IPS-20b (cell line): ENCODE results near the gene POMGNT2.

Source experiments
- H3K27ac ChIP-seq: one replicate; pipeline ENCODE4 v1.5.1; 2013; ENCODE audit warnings: low read length
- H3K27me3 ChIP-seq: 2 replicates; pipeline ENCODE4 v1.6.1; 2013; ENCODE audit warnings: mild to moderate bottlenecking, low read length, inconsistent platforms; ENCODE audit not compliant: insufficient read depth
- H3K36me3 ChIP-seq: 2 replicates; pipeline ENCODE4 v1.6.1; 2013; ENCODE audit warnings: low read depth, mild to moderate bottlenecking, inconsistent platforms, low read length, moderate library complexity; ENCODE audit not compliant: insufficient read depth
- H3K4me1 ChIP-seq: 2 replicates; pipeline ENCODE4 v1.6.1; 2013; ENCODE audit warnings: mild to moderate bottlenecking, control low read depth, inconsistent platforms, low read length, moderate library complexity; ENCODE audit not compliant: insufficient read depth
- H3K4me3 ChIP-seq: 2 replicates; pipeline ENCODE4 v1.5.1; 2013; ENCODE audit warnings: mild to moderate bottlenecking, low read length, inconsistent platforms
- H3K9ac ChIP-seq: 2 replicates; pipeline ENCODE4 v1.6.1; 2013; ENCODE audit warnings: low read depth, mild to moderate bottlenecking, inconsistent platforms, low read length, moderate library complexity
- H3K9me3 ChIP-seq: 2 replicates; pipeline ENCODE4 v1.6.1; 2013; ENCODE audit warnings: mild to moderate bottlenecking, low read depth, low read length, inconsistent platforms; ENCODE audit not compliant: insufficient read depth

POMGNT2 gene

DNA sequence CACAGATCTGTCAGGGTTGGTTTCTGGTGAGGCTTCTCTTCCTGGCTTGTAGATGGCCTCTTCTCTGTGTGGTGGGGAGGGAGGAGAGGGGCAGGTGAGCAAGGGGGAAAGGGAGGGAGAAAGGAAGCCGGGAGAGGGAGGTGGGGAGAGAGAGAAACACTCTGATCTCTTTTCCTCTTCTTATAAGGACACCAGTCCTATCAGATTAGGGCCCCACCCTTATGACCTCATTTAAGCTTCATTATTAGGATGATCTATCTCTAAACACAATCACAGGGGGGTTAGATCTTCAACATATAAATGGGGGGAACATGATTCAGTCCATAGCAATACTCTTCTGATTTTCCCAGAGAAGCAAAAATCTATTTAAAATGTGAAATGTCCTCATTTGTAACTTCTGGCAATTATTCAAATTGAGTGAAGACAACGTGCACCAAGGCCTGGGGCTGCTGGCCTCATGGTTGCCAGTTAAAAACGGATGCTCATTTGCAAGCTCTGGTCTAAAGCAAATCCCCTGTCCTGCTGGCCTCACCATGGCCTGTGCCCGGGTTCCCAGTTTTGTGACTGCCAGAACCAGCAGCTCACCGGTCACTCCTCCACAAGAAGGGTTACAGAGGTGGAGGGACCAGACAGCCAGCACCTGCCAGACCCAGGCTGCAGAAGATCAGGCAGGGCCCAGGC is 8.3 kb downstream of the POMGNT2 start:
- Histone ChIP-seq H3K4me3 (no peak overlapping the region), H3K9ac (no peak overlapping the region), H3K27me3 (no peaks in the 10 kb centered on the region), H3K9me3 (no peaks in the 10 kb centered on the region), H3K4me1 (no peaks in the 10 kb centered on the region), H3K36me3 (no peaks in the 10 kb centered on the region), H3K27ac (no peak overlapping the region)

DNA sequence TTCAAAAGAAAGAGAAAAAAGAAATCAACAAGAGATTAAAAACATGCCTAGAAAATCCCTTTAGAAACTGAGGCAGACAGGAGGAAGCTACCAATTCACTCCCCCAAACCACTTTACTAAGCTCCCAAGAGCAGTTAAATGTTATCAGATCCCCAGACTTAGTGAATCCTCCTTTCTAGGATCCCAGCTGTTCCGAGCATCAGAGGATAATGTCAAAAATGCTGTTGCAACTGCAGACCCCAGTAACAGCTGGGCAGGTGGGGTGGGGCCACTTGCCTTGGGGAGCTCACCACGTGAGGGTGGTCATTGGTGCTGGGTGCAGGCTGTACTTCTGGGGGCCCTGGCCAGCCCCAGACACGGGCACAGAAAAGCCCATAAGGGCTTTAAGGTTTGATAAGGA is 9.1 kb downstream of the POMGNT2 start:
- Histone ChIP-seq H3K9ac (no peak overlapping the region), H3K4me3 (no peak overlapping the region), H3K27me3 (no peaks in the 10 kb centered on the region), H3K4me1 (no peaks in the 10 kb centered on the region), H3K9me3 (no peaks in the 10 kb centered on the region), H3K36me3 (no peaks in the 10 kb centered on the region), H3K27ac (no peak overlapping the region)

GRCh38 chr3:43095370-43095769 is 10.5 kb downstream of the POMGNT2 start:
- no peaks in the 10 kb centered on the region for H3K4me1 ChIP-seq

DNA sequence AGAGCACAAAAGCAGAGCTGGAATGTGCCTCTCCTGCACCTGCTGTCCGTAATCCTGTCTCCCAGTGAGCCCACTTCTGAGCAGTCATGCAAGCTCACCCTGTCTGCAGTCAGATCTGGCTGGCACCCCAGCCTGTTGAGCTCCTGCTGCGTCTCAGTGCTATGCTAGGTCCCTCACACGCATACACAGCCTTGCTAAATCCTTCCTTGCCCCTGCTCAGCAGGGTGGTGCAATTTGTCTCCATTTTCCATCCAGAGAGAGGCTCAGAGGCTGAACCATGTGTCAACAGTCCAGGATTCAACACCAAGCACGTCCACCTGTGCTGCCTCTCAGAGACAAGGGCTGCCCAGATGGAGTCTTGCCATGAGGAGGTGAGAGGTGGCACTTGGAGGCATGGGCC is 11.0 kb downstream of the POMGNT2 start:
- Histone ChIP-seq H3K27me3 (no peaks in the 10 kb centered on the region), H3K4me1 (no peaks in the 10 kb centered on the region), H3K27ac (no peak overlapping the region), H3K9me3 (no peaks in the 10 kb centered on the region), H3K9ac (no peak overlapping the region), H3K36me3 (no peaks in the 10 kb centered on the region), H3K4me3 (no peak overlapping the region)

More at GRCh38 chr3:43095370-43095769, 10.5 kb downstream of the POMGNT2 start:
- H3K9me3 ChIP-seq = no peaks in the 10 kb centered on the region
- H3K36me3 ChIP-seq = no peaks in the 10 kb centered on the region
- H3K9ac ChIP-seq = no peak overlapping the region
- no peaks in the 10 kb centered on the region for H3K27me3 ChIP-seq
- no peak overlapping the region for H3K4me3 ChIP-seq
- H3K27ac ChIP-seq = no peak overlapping the region

- no peaks in the 10 kb centered on the region for H3K9me3 ChIP-seq
- H3K4me1 ChIP-seq = no peaks in the 10 kb centered on the region
- H3K36me3 ChIP-seq = no peaks in the 10 kb centered on the region
- no peak overlapping the region for H3K9ac ChIP-seq
- no peak overlapping the region for H3K4me3 ChIP-seq
- no peak overlapping the region for H3K27ac ChIP-seq
- H3K27me3 ChIP-seq = no peaks in the 10 kb centered on the region
Measured at GRCh38 chr3:43094381-43094780, 11.5 kb downstream of the POMGNT2 start.

DNA sequence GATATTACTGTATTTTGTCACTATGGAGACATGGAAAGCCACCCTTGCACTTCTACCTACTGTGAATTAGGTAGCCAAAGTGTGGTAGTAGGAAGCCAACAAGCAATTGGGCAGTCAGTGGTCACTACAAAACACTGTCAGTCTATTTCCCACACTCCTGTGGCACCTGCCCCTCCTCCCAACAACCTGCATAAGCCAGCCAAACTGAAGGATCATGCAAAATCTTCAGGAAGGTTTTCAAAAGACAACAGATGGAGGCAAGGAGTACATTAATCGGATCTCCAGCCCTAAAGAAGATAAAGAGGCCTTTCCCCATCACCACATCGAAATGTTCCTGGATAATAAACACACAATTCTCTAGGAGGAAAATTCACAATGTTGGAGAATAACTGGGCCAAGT is 11.9 kb downstream of the POMGNT2 start:
- no peaks in the 10 kb centered on the region for H3K4me1 ChIP-seq
- no peak overlapping the region for H3K9ac ChIP-seq
- H3K27me3 ChIP-seq = no peaks in the 10 kb centered on the region
- H3K27ac ChIP-seq = no peak overlapping the region
- no peak overlapping the region for H3K4me3 ChIP-seq
- H3K9me3 ChIP-seq = no peaks in the 10 kb centered on the region
- no peaks in the 10 kb centered on the region for H3K36me3 ChIP-seq

- Histone ChIP-seq H3K9ac (no peak overlapping the region), H3K4me1 (no peaks in the 10 kb centered on the region), H3K27ac (no peak overlapping the region), H3K4me3 (no peak overlapping the region), H3K36me3 (no peaks in the 10 kb centered on the region), H3K9me3 (no peaks in the 10 kb centered on the region), H3K27me3 (no peaks in the 10 kb centered on the region)
Measured at GRCh38 chr3:43093006-43093405, 12.9 kb downstream of the POMGNT2 start.

DNA sequence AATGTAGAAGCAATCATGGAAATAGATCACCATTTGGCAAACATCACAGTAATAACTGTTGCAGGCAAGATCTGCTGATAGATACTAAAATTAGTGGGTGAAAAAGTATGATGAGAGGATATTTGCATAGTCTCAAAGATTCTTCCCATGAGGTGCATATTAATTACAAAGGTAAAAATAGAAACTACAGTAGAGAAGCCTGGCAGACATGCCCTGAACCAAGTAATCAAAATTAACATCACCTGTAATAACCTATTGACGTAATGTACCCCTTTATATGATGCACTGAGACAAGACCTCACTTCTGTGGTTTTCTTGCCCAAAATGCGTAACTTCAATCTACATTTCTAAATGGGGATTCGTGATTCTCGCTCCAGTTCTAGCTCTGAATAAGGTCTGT is 14.4 kb downstream of the POMGNT2 start:
- Histone ChIP-seq H3K27ac (no peak overlapping the region), H3K36me3 (no peaks in the 10 kb centered on the region), H3K4me1 (no peaks in the 10 kb centered on the region), H3K27me3 (no peaks in the 10 kb centered on the region), H3K9me3 (no peaks in the 10 kb centered on the region), H3K4me3 (no peak overlapping the region), H3K9ac (no peak overlapping the region)

GRCh38 chr3:43090238-43090637 is 15.6 kb downstream of the POMGNT2 start:
- no peak overlapping the region for H3K4me3 ChIP-seq
- H3K9ac ChIP-seq = no peak overlapping the region
- H3K9me3 ChIP-seq = no peaks in the 10 kb centered on the region
- H3K27ac ChIP-seq = no peak overlapping the region
- no peaks in the 10 kb centered on the region for H3K27me3 ChIP-seq
- H3K36me3 ChIP-seq = no peaks in the 10 kb centered on the region
- no peaks in the 10 kb centered on the region for H3K4me1 ChIP-seq

- no peak overlapping the region for H3K4me3 ChIP-seq
- H3K27me3 ChIP-seq = no peaks in the 10 kb centered on the region
- no peak overlapping the region for H3K9ac ChIP-seq
- no peak overlapping the region for H3K27ac ChIP-seq
- H3K9me3 ChIP-seq = no peaks in the 10 kb centered on the region
- no peaks in the 10 kb centered on the region for H3K4me1 ChIP-seq
- H3K36me3 ChIP-seq = no peaks in the 10 kb centered on the region
Measured at GRCh38 chr3:43089081-43089480, 16.8 kb downstream of the POMGNT2 start.

DNA sequence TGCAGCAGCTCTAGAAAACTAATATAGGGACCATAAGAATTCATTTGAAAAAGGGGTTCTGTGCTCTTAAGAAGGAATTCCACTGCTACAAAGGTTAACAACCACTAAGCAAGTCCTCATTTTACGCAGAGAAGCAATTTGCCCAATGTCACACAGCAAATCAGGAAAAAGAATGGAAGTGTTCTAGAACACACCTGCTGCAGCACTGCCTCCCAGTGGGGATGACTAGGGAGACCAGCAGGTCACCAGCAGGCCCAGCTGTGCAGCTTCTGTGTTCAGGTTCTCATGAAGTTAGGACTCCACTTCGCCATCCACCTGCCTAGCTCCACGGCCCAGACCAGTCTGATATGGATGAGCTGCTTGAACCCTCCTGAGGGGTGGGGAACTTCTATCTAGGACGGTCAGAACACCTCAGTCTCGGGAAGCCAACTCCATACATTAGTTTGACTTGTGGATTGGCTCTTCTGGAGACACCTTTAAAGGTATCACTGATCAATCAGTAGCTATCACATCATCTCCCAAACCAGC is 18.6 kb downstream of the POMGNT2 start:
- Histone ChIP-seq H3K4me1 (no peaks in the 10 kb centered on the region), H3K4me3 (no peak overlapping the region), H3K27me3 (no peaks in the 10 kb centered on the region), H3K27ac (no peak overlapping the region), H3K9ac (no peak overlapping the region), H3K9me3 (peaks cover 3% of the 10 kb centered on the region; the same call in 1 of the 2 replicates), H3K36me3 (no peaks in the 10 kb centered on the region)

DNA sequence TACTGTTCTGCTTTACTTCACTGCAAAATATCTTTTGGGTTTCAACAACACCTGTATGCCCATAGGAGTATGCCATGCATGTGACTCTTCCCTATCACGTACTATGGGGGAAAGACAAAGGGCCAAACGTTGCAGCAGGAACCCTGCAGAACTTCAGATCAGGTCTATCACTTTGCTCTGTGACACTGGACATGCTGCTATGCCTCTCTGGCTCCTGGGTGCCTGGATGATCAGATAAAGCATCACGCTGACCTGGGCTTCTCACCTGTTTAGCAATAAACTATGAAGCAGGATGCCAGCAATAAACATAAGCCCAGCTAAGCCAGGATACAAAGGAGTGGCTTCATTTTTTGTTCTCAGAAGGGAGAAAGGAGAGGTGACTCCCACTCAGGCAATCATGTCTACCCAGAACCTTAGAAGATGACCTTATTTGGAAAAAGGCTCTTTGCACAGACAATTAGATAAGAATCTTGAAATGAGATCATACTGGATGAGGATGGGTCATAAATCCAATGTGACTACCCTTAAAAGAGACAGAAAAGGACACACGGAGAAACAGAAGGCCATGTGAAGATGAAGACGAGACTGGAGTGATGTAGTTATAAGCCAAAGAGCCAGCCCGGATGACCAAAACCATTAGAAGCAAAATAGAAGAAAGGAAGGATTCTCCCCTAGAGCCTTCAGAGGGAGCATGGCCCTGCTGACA is 19.3 kb downstream of the POMGNT2 start:
- Histone ChIP-seq H3K27me3 (no peaks in the 10 kb centered on the region), H3K36me3 (no peaks in the 10 kb centered on the region), H3K4me3 (no peak overlapping the region), H3K4me1 (no peaks in the 10 kb centered on the region), H3K27ac (no peak overlapping the region), H3K9me3 (peaks cover 7% of the 10 kb centered on the region; the same call in 1 of the 2 replicates), H3K9ac (no peak overlapping the region)
